T-helper 1 cell (primary cell): Measurements from ENCODE around the gene CYP4F8.

Source experiments
- DNase-seq, 5 donors: peaks; one replicate each; pipeline ENCODE4 v3.0.0-alpha.2; 2012 to 2020

CYP4F8 gene

GRCh38 chr19:15616627-15617270 lies 1.7 kb downstream of the CYP4F8 start:
- DNase-seq: no peak

GRCh38 chr19:15618321-15618720 lies 3.3 kb downstream of the CYP4F8 start:
- DNase-seq: no peak

DNA sequence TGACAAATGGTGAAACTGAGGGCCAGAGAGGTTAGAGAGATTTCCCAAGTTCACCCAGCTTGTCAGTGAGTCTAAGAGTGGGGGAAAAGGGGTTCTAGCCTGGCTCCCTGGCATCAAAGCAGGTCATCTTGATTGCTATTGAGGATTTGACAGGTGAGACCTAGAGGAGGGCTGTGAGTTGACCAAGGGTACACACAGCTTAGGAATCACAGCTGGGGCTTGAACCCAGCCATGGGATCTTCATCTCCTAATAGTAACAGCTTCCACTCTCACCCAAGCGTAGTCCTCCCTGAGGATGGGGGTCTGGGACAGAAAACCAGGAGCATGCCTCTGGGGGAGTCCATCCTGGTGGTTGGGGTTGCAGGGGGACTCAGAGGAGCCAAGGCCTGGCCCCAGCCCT lies 6.8 kb downstream of the CYP4F8 start:
- DNase-seq: no peak

GRCh38 chr19:15622991-15623390 lies 8.0 kb downstream of the CYP4F8 start:
- DNase-seq: no peak

DNA sequence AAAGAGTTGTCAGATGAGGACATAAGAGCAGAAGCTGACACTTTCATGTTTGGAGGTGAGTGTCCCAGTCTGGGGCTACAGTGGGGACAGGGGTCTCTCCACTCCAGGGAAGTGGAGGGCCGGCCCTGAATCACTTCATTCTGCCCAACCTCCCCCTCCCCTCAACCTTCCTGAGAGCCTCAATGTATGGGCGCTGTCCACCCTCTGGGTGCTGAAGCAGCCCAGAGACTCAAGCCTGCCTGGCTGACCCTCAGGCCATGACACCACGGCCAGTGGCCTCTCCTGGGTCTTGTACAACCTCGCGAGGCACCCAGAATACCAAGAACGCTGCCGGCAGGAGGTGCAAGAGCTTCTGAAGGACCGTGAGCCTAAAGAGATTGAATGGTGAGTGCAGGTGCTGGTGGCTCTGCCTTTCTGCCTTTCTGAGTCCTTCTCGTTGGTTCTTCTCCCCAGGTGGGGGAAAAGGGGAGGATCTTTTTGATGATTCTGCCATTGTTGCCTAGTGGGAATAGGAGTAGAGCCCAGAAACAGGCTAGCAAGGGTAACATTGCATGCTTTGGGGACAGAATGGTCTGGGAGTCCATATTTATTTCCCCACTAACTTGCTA lies 8.8 kb downstream of the CYP4F8 start:
- DNase-seq: no peak

DNA sequence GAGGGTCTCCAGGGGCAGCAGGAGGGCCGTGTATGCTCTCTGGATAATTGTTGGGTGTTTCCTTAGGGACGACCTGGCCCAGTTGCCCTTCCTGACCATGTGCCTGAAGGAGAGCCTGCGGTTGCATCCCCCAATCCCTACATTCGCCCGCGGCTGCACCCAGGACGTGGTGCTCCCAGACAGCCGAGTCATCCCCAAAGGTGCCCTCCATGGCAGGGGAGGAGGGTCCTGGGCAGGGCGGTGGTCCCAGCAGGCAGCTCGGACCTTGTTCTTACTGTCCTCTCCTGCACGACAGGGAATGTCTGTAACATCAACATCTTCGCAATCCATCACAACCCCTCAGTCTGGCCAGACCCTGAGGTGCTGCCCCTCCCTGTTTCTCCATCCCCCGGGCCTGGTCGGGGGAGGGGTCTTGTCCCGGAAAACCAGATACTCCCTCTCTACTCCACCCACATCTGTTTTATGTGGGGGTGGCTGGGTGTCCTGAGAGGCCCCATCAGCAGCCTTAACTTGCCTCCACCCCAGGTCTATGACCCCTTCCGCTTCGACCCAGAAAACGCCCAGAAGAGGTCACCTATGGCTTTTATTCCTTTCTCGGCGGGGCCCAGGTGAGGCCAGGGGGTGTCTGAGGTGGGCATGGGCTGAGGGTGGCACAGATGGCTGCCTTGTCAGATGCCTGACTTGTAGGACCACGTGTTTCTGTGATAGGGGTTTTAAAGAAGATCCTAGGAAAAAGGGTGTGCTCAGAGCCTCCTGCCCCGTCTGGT lies 13.4 kb downstream of the CYP4F8 start:
- no peak for DNase-seq

GRCh38 chr19:15629003-15629880 lies 14.2 kb downstream of the CYP4F8 start:
- DNase-seq: peak; percentile 65 to 89 (median 77)

- DNase-seq: peak in 1 of 5 donors; percentile 15
These were observed 16.8 kb downstream of the CYP4F8 start for GRCh38 chr19:15631817-15632216.

- no peak for DNase-seq
These were observed 18.2 kb downstream of the CYP4F8 start for GRCh38 chr19:15633082-15633835.

- no peak for DNase-seq
These were observed 19.1 kb downstream of the CYP4F8 start for GRCh38 chr19:15634105-15634504.

DNA sequence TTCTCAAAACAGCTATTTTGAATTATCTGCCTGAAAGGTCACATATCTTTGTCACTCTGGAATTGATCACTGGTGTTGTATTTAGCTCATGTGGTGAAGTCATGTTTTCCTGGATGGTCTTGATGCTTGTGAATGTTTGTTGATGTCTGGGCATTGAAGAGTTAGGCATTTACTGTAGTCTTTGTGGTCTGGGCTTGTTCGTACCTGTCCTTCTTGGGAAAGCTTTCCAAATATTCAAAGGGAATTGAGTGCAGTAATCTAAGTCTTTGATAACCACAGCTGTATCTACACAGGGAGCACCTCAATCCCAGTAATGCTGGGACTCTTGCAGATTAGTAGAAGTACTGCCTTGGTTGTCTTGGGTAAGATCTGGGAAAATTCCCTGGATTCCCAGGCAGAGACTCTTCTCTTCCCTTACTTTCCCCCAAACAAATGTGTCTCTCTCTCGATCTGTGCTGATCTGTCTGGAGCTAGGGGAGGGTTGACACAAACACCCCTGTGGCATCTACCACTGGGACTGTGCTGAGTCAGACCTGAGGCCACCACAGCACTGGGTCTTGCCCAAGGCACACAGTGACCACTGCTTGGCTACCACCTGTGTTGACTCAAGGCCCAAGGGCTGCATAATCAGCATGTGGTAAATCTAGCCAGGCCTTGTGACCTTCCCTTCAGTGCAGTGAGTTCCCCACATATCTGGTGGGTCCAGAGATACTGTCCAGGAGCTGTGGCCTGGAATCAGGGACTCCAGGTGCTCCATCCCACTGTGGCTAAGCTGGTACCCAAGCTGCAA lies 20.2 kb downstream of the CYP4F8 start:
- DNase-seq: no peak

GRCh38 chr19:15636026-15636425 lies 21.0 kb downstream of the CYP4F8 start:
- DNase-seq: no peak

DNA sequence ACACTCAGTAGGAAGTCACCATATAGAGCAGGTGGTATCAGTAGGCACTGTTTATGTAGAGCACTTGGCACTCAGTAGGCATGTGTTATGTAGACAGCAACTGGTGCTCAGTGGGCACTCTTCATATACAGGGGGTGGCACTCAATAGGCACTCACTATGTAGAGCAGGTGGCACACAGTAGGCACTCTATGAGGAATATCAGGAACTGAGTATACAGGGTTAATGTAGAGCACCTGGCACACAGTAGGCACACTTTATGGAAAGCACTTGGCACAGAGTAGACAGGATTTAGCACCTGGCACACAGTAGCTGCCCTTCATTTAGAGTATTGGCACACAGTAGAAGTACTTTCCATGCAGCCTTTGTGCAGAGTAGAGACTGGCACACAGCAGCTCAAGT lies 24.6 kb downstream of the CYP4F8 start:
- DNase-seq: no peak

GRCh38 chr19:15640294-15640903 lies 25.4 kb downstream of the CYP4F8 start, which contains the start of gene CYP4F3:
Gene CYP4F3, plus strand, starts transcription at chr19:15640897. Its CDS starts 519 bp downstream, at chr19:15641416.
- no peak for DNase-seq

DNA sequence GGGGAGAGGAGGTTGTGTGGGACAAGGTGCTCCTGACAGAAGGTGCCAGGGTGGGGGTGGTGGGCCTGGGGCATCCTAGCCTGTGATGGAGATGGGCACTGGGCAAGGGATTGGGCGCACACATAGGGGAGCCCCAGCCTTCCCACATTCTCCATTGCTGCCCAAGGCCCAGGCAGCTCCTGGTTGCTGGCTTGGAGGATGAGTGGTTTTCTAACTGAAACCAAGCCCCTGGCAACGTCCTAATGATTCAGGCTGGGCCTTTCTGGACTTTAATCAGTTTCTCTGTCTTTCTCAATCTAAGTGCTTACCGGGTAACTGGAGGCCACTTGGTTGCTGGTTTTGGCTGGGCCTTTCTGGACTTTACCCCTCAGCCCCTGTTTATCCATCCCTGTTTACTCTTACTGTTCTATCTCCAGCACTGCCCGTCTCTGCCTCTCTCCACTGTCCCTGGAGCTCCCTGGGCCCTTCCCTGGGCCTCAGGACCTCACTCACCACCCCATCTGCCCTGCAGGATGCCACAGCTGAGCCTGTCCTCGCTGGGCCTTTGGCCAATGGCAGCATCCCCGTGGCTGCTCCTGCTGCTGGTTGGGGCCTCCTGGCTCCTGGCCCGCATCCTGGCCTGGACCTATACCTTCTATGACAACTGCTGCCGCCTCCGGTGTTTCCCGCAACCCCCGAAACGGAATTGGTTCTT lies 26.0 kb downstream of the CYP4F8 start:
- DNase-seq: no peak

GRCh38 chr19:15641901-15642491 lies 27.0 kb downstream of the CYP4F8 start:
- DNase-seq: no peak

DNA sequence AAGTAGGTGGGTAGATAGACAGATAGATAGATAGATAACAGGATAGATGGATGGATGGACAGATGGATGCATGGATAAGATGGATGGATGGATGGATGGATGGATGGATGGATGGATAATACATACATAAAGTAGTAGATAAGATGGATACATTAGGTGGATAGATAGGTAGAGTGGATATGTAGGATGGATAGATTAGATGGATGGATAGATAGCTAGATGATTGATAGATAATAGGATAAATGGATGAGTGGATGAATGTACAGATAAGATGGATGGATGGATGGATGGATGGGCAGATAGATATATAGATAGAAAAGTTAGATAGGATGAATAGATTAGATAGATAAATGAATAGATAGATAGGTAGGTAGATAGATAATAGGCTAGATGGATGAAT lies 27.8 kb downstream of the CYP4F8 start:
- DNase-seq: no peak

GRCh38 chr19:15643387-15643786 lies 28.4 kb downstream of the CYP4F8 start:
- DNase-seq: no peak

GRCh38 chr19:15644066-15644741 lies 29.2 kb downstream of the CYP4F8 start:
- DNase-seq: no peak
